Transverse colon (tissue), 4 donors: ENCODE data around the gene TMEM178B. TPM values are rescaled to one million over a fixed set of nuclear protein-coding genes. Genes with fewer than 3 reads are reported as not detected.

ENCODE experiments used
- DNase-seq: peaks from one replicate; pipeline ENCODE4 v3.0.0-alpha.2; 2019
- H3K27ac ChIP-seq, 4 donors: fragments of 200-600 bp; sonication (generic); 2 replicates each; pipeline ENCODE4 v1.5.1; 2016 to 2018; ENCODE audit warnings: inconsistent platforms in 4 of 4
- H3K27me3 ChIP-seq: fragments of 200-600 bp; sonication (generic); 2 replicates; pipeline ENCODE4 v1.5.1; 2017; ENCODE audit warnings: inconsistent platforms
- H3K36me3 ChIP-seq, 4 donors: fragments of 200-600 bp; sonication (generic); 2 replicates each; pipeline ENCODE4 v1.5.1; 2017 to 2019; ENCODE audit warnings: inconsistent platforms in 4 of 4
- H3K4me1 ChIP-seq, 4 donors: fragments of 200-600 bp; sonication (generic); 2 replicates each; pipeline ENCODE4 v1.5.1; 2017 to 2020; ENCODE audit warnings: inconsistent platforms in 4 of 4
- H3K4me3 ChIP-seq, 4 donors: fragments of 200-600 bp; sonication (generic); 1 replicate in 1 of 4; 2 replicates in 3 of 4; pipeline versions ENCODE4 v1.5.1 to v1.6.1; 2017 to 2019; ENCODE audit warnings: inconsistent platforms in 4 of 4
- H3K9me3 ChIP-seq, 2 donors: fragments of 200-600 bp; sonication (generic); 2 replicates each; pipeline ENCODE4 v1.5.1; 2017 to 2019; ENCODE audit warnings: inconsistent platforms in 2 of 2
- CTCF ChIP-seq, 5 experiments: fragments of 200-600 bp in 3 of 5; fragments of 450-650 bp in 2 of 5; sonication (generic) in 3 of 5; IDR thresholded peaks; 1 replicate in 2 of 5; 2 replicates in 3 of 5; pipeline ENCODE4 v1.5.1; 2016 to 2017; ENCODE audit warnings: antibody characterized with exemption in 5 of 5, inconsistent platforms in 3 of 5, mild to moderate bottlenecking in 2 of 5, moderate library complexity in 1 of 5
- EP300 ChIP-seq: sonication (generic); formaldehyde crosslinking; IDR thresholded peaks from one replicate; pipeline ENCODE4 v1.6.1; 2017; ENCODE audit warnings: antibody characterized with exemption, low read depth
- POLR2A ChIP-seq: fragments of 450-650 bp; IDR thresholded peaks from one replicate; pipeline ENCODE4 v1.6.1; 2016; ENCODE audit warnings: antibody characterized with exemption, mild to moderate bottlenecking, moderate library complexity
- POLR2AphosphoS5 ChIP-seq, 3 donors: sonication (generic); formaldehyde crosslinking; IDR thresholded peaks; one replicate each; pipeline ENCODE4 v1.6.1; 2016; ENCODE audit warnings: antibody characterized with exemption in 3 of 3
- WGBS, 2 donors: methylation state at CpG; one replicate each; pipeline ENCODE4 v1.1.5; 2018; ENCODE audit warnings: low coverage in 1 of 2; 5-methylcytosine and 5-hydroxymethylcytosine counted together
- in situ Hi-C, 4 donors: fragments of 200-750 bp; cut with MboI; loops; one replicate each; pipeline versions ENCODE4 v1.15.0 to v1.15.1; 2017; ENCODE audit warnings: low sequenced_read_pairs in 3 of 4, low pct_ligation_motif_present in 1 of 4, low pct_unique_long_range_greater_than_20kb in 1 of 4
- intact Hi-C: fragments of 100-400 bp; cut with DNase I; formaldehyde crosslinking; loops from one replicate; pipeline ENCODE4 v1.15.1; 2023; ENCODE audit warnings: low total_unique reads
- total RNA-seq, 4 donors: library from RNA; depleted of rRNA; stranded (reverse); fragments of >200 nt; gene quantifications; one replicate each; pipeline ENCODE4 v1.1.0, GENCODE V29; 2016

Gene TMEM178B
- total RNA-seq, 4 donors from 2014 or later = 0.32 to 0.82 (median 0.39) TPM

GRCh38 chr7:141251180-141251579 lies 177.3 kb downstream of the TMEM178B start:
- H3K9me3 ChIP-seq = no peaks in the 10 kb centered on the region
- TF ChIP-seq EP300 = no peak
- TF ChIP-seq POLR2A = no peak
- TF ChIP-seq POLR2AphosphoS5 (IDR thresholded peaks at IDR 0.05) = no peak
- no peak for TF ChIP-seq CTCF (IDR thresholded peaks at IDR 0.05)
- WGBS, 2 donors = 72 to 100% methylated on average over 1 of the region's 1 CpG
- H3K27me3 ChIP-seq = no peaks in the 10 kb centered on the region
- H3K36me3 ChIP-seq = no peaks in the 10 kb centered on the region
- DNase-seq = no peak
- no peak overlapping the region for H3K4me3 ChIP-seq
- no peak overlapping the region for H3K27ac ChIP-seq
- intact Hi-C loops = no loop called here
- no peaks in the 10 kb centered on the region for H3K4me1 ChIP-seq
- in situ Hi-C loops = no loop called here

- no peak for DNase-seq
- in situ Hi-C loops (no loop called here), intact Hi-C loops (no loop called here)
- no peak overlapping the region for H3K27ac ChIP-seq
- H3K36me3 ChIP-seq = no peaks in the 10 kb centered on the region
- no peaks in the 10 kb centered on the region for H3K9me3 ChIP-seq
- WGBS, 2 donors = 33 to 57% methylated on average over 1 to 2 of the region's 2 CpGs
- H3K27me3 ChIP-seq = no peaks in the 10 kb centered on the region
- H3K4me1 ChIP-seq = no peaks in the 10 kb centered on the region
- TF ChIP-seq CTCF (IDR thresholded peaks at IDR 0.05) (no peak), POLR2AphosphoS5 (IDR thresholded peaks at IDR 0.05) (no peak), EP300 (no peak)
- no peak overlapping the region for H3K4me3 ChIP-seq
Measured at GRCh38 chr7:141251957-141252356, 178.1 kb downstream of the TMEM178B start.

DNA sequence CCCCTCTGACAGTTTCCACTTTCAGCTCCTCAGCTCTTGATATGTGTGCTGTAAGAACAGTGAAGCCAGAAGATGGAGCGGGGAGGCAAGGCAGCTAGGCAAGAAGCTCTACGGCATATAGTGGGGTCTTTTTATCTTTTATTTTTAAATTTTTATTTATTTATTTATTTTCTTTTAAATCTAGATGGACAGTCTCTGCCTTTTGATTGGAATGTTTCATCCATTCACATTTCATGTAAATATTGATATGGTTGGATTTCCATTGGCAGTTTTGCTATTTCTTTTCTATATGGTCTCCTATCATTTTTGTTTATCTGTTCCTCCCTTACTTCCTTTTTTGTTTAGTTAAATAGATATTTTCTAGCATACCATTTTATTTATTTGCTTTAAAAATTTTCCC lies 183.7 kb downstream of the TMEM178B start:
- H3K4me3 ChIP-seq = no peak overlapping the region
- H3K27ac ChIP-seq = no peak overlapping the region
- H3K4me1 ChIP-seq = no peaks in the 10 kb centered on the region
- no peak for TF ChIP-seq CTCF (IDR thresholded peaks at IDR 0.05)
- no peak for TF ChIP-seq EP300
- TF ChIP-seq POLR2A = no peak
- TF ChIP-seq POLR2AphosphoS5 (IDR thresholded peaks at IDR 0.05) = no peak
- H3K27me3 ChIP-seq = no peaks in the 10 kb centered on the region
- no peak for DNase-seq
- H3K36me3 ChIP-seq = no peaks in the 10 kb centered on the region
- H3K9me3 ChIP-seq = peaks cover 0 to 5% of the 10 kb centered on the region in 2 donors
- in situ Hi-C loops (no loop called here), intact Hi-C loops (no loop called here)
- 66 to 79% methylated on average over 2 of the region's 2 CpGs for WGBS, 2 donors

DNA sequence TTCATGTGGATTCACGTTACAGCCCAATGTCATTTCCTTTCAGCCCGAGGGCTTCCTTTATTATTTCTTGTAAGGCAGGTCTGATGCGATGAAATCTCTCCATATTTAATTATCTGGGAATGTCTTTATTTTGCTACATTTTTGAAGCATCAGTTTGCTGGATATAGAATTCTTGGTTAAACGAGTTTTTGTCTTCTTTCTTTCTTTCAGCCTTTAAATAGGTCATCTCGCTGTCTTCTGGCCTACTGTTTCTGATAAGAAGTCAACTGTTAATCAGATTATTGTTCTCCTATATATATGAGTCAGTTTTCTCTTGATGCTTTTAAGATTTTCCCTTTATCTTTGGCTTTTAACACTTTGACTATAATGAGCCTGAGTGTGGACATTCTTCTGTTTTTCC lies 184.7 kb downstream of the TMEM178B start:
- H3K27ac ChIP-seq = no peak overlapping the region
- 65 to 71% methylated on average over 5 of the region's 5 CpGs for WGBS, 2 donors
- H3K27me3 ChIP-seq = no peaks in the 10 kb centered on the region
- H3K4me3 ChIP-seq = no peak overlapping the region
- in situ Hi-C loops = no loop called here
- H3K9me3 ChIP-seq = peaks cover 0 to 5% of the 10 kb centered on the region in 2 donors
- intact Hi-C loops = no loop called here
- no peaks in the 10 kb centered on the region for H3K4me1 ChIP-seq
- no peaks in the 10 kb centered on the region for H3K36me3 ChIP-seq
- TF ChIP-seq EP300 (no peak), POLR2A (no peak), POLR2AphosphoS5 (IDR thresholded peaks at IDR 0.05) (no peak), CTCF (IDR thresholded peaks at IDR 0.05) (no peak)
- no peak for DNase-seq
